ENCODE results near the gene PANX3. TPM values are rescaled to one million over a fixed set of nuclear protein-coding genes. Genes with fewer than 3 reads are reported as not detected.
A peak's percentile ranks its signal among the peaks of the same experiment; 100 is the strongest.

Gene PANX3
- total RNA-seq, 2 donors from 2014 or later = not detected

GRCh38 chr11:124657904-124658303 is 46.7 kb downstream of the PANX3 start:
- ATAC-seq (no peak), DNase-seq (ENCODE audit: low spot score) (no peak)
- no peaks in the 10 kb centered on the region for H3K9me3 Mint-ChIP-seq
- no peaks in the 10 kb centered on the region for H3K4me1 Mint-ChIP-seq (ENCODE audit: low read depth in 2 of 2)
- no peaks in the 10 kb centered on the region for H3K36me3 Mint-ChIP-seq
- H3K27me3 Mint-ChIP-seq = no peaks in the 10 kb centered on the region
- no peak overlapping the region for H3K4me3 Mint-ChIP-seq
- no peak overlapping the region for H3K27ac Mint-ChIP-seq

GRCh38 chr11:124658501-124658900 is 47.3 kb downstream of the PANX3 start:
- Mint-ChIP-seq H3K27ac (no peak overlapping the region), H3K27me3 (no peaks in the 10 kb centered on the region), H3K9me3 (no peaks in the 10 kb centered on the region), H3K4me1 (ENCODE audit: low read depth in 2 of 2) (no peaks in the 10 kb centered on the region), H3K36me3 (no peaks in the 10 kb centered on the region), H3K4me3 (no peak overlapping the region)
- ATAC-seq = no peak
- DNase-seq (ENCODE audit: low spot score) = no peak

- Mint-ChIP-seq H3K9me3 (no peaks in the 10 kb centered on the region), H3K36me3 (no peaks in the 10 kb centered on the region), H3K27ac (no peak overlapping the region), H3K27me3 (no peaks in the 10 kb centered on the region), H3K4me1 (ENCODE audit: low read depth in 2 of 2) (no peaks in the 10 kb centered on the region), H3K4me3 (no peak overlapping the region)
- DNase-seq (ENCODE audit: low spot score) (no peak), ATAC-seq (no peak)
Measured at GRCh38 chr11:124658986-124659385, 47.8 kb downstream of the PANX3 start.

GRCh38 chr11:124661553-124661952 is 50.3 kb downstream of the PANX3 start:
- H3K27me3 Mint-ChIP-seq = no peaks in the 10 kb centered on the region
- H3K4me3 Mint-ChIP-seq = no peak overlapping the region
- no peaks in the 10 kb centered on the region for H3K36me3 Mint-ChIP-seq
- no peaks in the 10 kb centered on the region for H3K9me3 Mint-ChIP-seq
- no peak for ATAC-seq
- H3K27ac Mint-ChIP-seq = no peak overlapping the region
- H3K4me1 Mint-ChIP-seq (ENCODE audit: low read depth in 2 of 2) = no peaks in the 10 kb centered on the region
- DNase-seq (ENCODE audit: low spot score) = no peak

GRCh38 chr11:124662106-124662505 is 50.9 kb downstream of the PANX3 start:
- DNase-seq (ENCODE audit: low spot score) = no peak
- Mint-ChIP-seq H3K27ac (no peak overlapping the region), H3K4me3 (no peak overlapping the region), H3K36me3 (no peaks in the 10 kb centered on the region), H3K9me3 (no peaks in the 10 kb centered on the region), H3K4me1 (ENCODE audit: low read depth in 2 of 2) (no peaks in the 10 kb centered on the region), H3K27me3 (no peaks in the 10 kb centered on the region)
- no peak for ATAC-seq

- H3K4me1 Mint-ChIP-seq (ENCODE audit: low read depth in 2 of 2) = no peaks in the 10 kb centered on the region
- no peaks in the 10 kb centered on the region for H3K9me3 Mint-ChIP-seq
- DNase-seq (ENCODE audit: low spot score) (no peak), ATAC-seq (no peak)
- no peaks in the 10 kb centered on the region for H3K27me3 Mint-ChIP-seq
- no peak overlapping the region for H3K4me3 Mint-ChIP-seq
- no peak overlapping the region for H3K27ac Mint-ChIP-seq
- no peaks in the 10 kb centered on the region for H3K36me3 Mint-ChIP-seq
Measured at GRCh38 chr11:124663861-124664260, 52.6 kb downstream of the PANX3 start.

- H3K27ac Mint-ChIP-seq = no peak overlapping the region
- no peak for DNase-seq (ENCODE audit: low spot score)
- H3K4me3 Mint-ChIP-seq = no peak overlapping the region
Measured at GRCh38 chr11:124667601-124668000, 56.4 kb downstream of the PANX3 start.

GRCh38 chr11:124669193-124669592 is 58.0 kb downstream of the PANX3 start:
- ATAC-seq (no peak), DNase-seq (ENCODE audit: low spot score) (peak; percentile 69)
- no peak overlapping the region for H3K27ac Mint-ChIP-seq
- no peaks in the 10 kb centered on the region for H3K27me3 Mint-ChIP-seq
- H3K4me3 Mint-ChIP-seq = no peak overlapping the region
- H3K4me1 Mint-ChIP-seq (ENCODE audit: low read depth in 2 of 2) = peaks cover 9 to 12% of the 10 kb centered on the region in 2 donors
- no peaks in the 10 kb centered on the region for H3K9me3 Mint-ChIP-seq
- H3K36me3 Mint-ChIP-seq = no peaks in the 10 kb centered on the region

More at GRCh38 chr11:124667601-124668000, 56.4 kb downstream of the PANX3 start:
- no peaks in the 10 kb centered on the region for H3K27me3 Mint-ChIP-seq
- ATAC-seq = no peak
- H3K9me3 Mint-ChIP-seq = no peaks in the 10 kb centered on the region
- no peaks in the 10 kb centered on the region for H3K36me3 Mint-ChIP-seq
- peaks cover under 1 to 2% of the 10 kb centered on the region in 2 donors for H3K4me1 Mint-ChIP-seq (ENCODE audit: low read depth in 2 of 2)

Other genes starting within 250 kb of the PANX3 start
- gene OR8B2, start 226.9 kb upstream of the PANX3 start, total RNA-seq = not detected
- not detected for gene OR8B3, start 212.4 kb upstream of the PANX3 start, total RNA-seq
- not detected for gene OR8B4, start 186.6 kb upstream of the PANX3 start, total RNA-seq
- gene OR8B8, start 165.7 kb upstream of the PANX3 start, total RNA-seq = not detected
- not detected for gene OR8B12, start 67.8 kb upstream of the PANX3 start, total RNA-seq
- gene OR8A1, start 41.4 kb upstream of the PANX3 start, total RNA-seq = not detected
- gene TBRG1, start 11.4 kb downstream of the PANX3 start, total RNA-seq = 10 to 100 TPM; 38.2 to 47.7 TPM
- gene SIAE, start 62.3 kb downstream of the PANX3 start, total RNA-seq = 1 to 10 TPM; 1.8 to 2.4 TPM
- 1 to 10 TPM; 1.1 to 1.8 TPM for gene SPA17, start 62.5 kb downstream of the PANX3 start, total RNA-seq
- gene NRGN, start 128.5 kb downstream of the PANX3 start, total RNA-seq = 1 to 10 TPM in 1 of 2 donors, under 1 TPM in 1; 0.57 to 5.4 TPM
- not detected for gene VSIG2, start 140.8 kb downstream of the PANX3 start, total RNA-seq
- gene ESAM, start 150.9 kb downstream of the PANX3 start, total RNA-seq = 1 to 10 TPM in 1 of 2 donors, under 1 TPM in 1; 0.17 to 1.4 TPM
- 10 to 100 TPM; 10.5 to 20.4 TPM for gene MSANTD2, start 189.0 kb downstream of the PANX3 start, total RNA-seq

Measured in natural killer cell treated with Interleukin-12 subunit alpha and Interleukin-12 subunit beta and Interleukin-15 and Interleukin-18, amount 100 ng/mL, for 72 hours (primary cell).